ENCODE data around the gene LZTR1. TPM values are rescaled to one million over a fixed set of nuclear protein-coding genes. Genes with fewer than 3 reads are reported as not detected.

The LZTR1 gene
- total RNA-seq, 8 experiments from 2014 or later: 19.0 to 47.1 (median 26.0) TPM

- no peak overlapping the region for H3K4me3 ChIP-seq
- in situ Hi-C loops (cut with MboI; ENCODE audit: low pct_unique_long_range_greater_than_20kb in 2 of 9, low sequenced_read_pairs in 9 of 9, unreplicated experiment in 9 of 9): no loop called here
- 61 to 100% (median 94%) methylated on average over 2 to 7 of the region's 8 CpGs for WGBS, 10 experiments
- H3K4me1 ChIP-seq (replicated peaks in 1 of 2): peaks cover 2 to 7% of the 10 kb centered on the region in 2 donors
- no peak overlapping the region for H3K27ac ChIP-seq
- ATAC-seq (replicated peaks in 6 of 8): no peak
Measured at GRCh38 chr22:20943104-20943933, 38.8 kb upstream of the LZTR1 start.

GRCh38 chr22:20944042-20944441 lies 38.1 kb upstream of the LZTR1 start:
- H3K4me1 ChIP-seq (replicated peaks in 1 of 2): peaks cover 2 to 6% of the 10 kb centered on the region in 2 donors
- in situ Hi-C loops (cut with MboI; ENCODE audit: low pct_unique_long_range_greater_than_20kb in 2 of 9, low sequenced_read_pairs in 9 of 9, unreplicated experiment in 9 of 9): no loop called here
- ATAC-seq (replicated peaks in 6 of 8): no peak
- 0 to 100% (median 52%) methylated on average over 1 of the region's 1 CpG; no CpG with 5 or more reads in 4 of the 10 experiments for WGBS, 10 experiments
- no peak overlapping the region for H3K4me3 ChIP-seq
- H3K27ac ChIP-seq: no peak overlapping the region

- ATAC-seq (replicated peaks in 6 of 8): no peak
- in situ Hi-C loops (cut with MboI; ENCODE audit: low pct_unique_long_range_greater_than_20kb in 2 of 9, low sequenced_read_pairs in 9 of 9, unreplicated experiment in 9 of 9): no loop called here
- no peak overlapping the region for H3K27ac ChIP-seq
Measured at GRCh38 chr22:20945578-20945934, 36.5 kb upstream of the LZTR1 start.

GRCh38 chr22:20946080-20946986 lies 35.8 kb upstream of the LZTR1 start:
- Histone ChIP-seq H3K27ac (peak overlapping the region in 1 of 2 donors; percentile 35), H3K4me3 (no peak overlapping the region), H3K4me1 (replicated peaks in 1 of 2) (peaks cover 0 to 2% of the 10 kb centered on the region in 2 donors)
- 65 to 100% (median 100%) methylated on average over 1 to 7 of the region's 7 CpGs; no CpG with 5 or more reads in 1 of the 10 experiments for WGBS, 10 experiments
- in situ Hi-C loops (cut with MboI; ENCODE audit: low pct_unique_long_range_greater_than_20kb in 2 of 9, low sequenced_read_pairs in 9 of 9, unreplicated experiment in 9 of 9): no loop called here
- no peak for ATAC-seq (replicated peaks in 6 of 8)

More at GRCh38 chr22:20945578-20945934, 36.5 kb upstream of the LZTR1 start:
- Histone ChIP-seq H3K4me3 (no peak overlapping the region), H3K4me1 (replicated peaks in 1 of 2) (peaks cover 1 to 2% of the 10 kb centered on the region in 2 donors)
- 83 to 100% (median 93%) methylated on average over 1 to 2 of the region's 2 CpGs; no CpG with 5 or more reads in 3 of the 10 experiments for WGBS, 10 experiments

- in situ Hi-C loops (cut with MboI; ENCODE audit: low pct_unique_long_range_greater_than_20kb in 2 of 9, low sequenced_read_pairs in 9 of 9, unreplicated experiment in 9 of 9): no loop called here
- Histone ChIP-seq H3K4me1 (replicated peaks in 1 of 2) (peaks cover 0 to 4% of the 10 kb centered on the region in 2 donors), H3K27ac (no peak overlapping the region), H3K4me3 (no peak overlapping the region)
- no peak for ATAC-seq (replicated peaks in 6 of 8)
- WGBS, 10 experiments: 100% methylated on average over 1 of the region's 1 CpG; no CpG with 5 or more reads in 5 of the 10 experiments
Measured at GRCh38 chr22:20946991-20947390, 35.1 kb upstream of the LZTR1 start.

- 50 to 100% (median 94%) methylated on average over 1 to 5 of the region's 5 CpGs; no CpG with 5 or more reads in 4 of the 10 experiments for WGBS, 10 experiments
- H3K4me3 ChIP-seq: no peak overlapping the region
- H3K4me1 ChIP-seq (replicated peaks in 1 of 2): peaks cover 0 to 4% of the 10 kb centered on the region in 2 donors
- H3K27ac ChIP-seq: no peak overlapping the region
- in situ Hi-C loops (cut with MboI; ENCODE audit: low pct_unique_long_range_greater_than_20kb in 2 of 9, low sequenced_read_pairs in 9 of 9, unreplicated experiment in 9 of 9): no loop called here
- ATAC-seq (replicated peaks in 6 of 8): no peak
Measured at GRCh38 chr22:20948450-20948849, 33.6 kb upstream of the LZTR1 start.

- Histone ChIP-seq H3K4me3 (no peak overlapping the region), H3K4me1 (replicated peaks in 1 of 2) (peaks cover 0 to 4% of the 10 kb centered on the region in 2 donors), H3K27ac (no peak overlapping the region)
- in situ Hi-C loops (cut with MboI; ENCODE audit: low pct_unique_long_range_greater_than_20kb in 2 of 9, low sequenced_read_pairs in 9 of 9, unreplicated experiment in 9 of 9): no loop called here
- WGBS, 10 experiments: 77 to 100% (median 87%) methylated on average over 1 to 4 of the region's 5 CpGs; no CpG with 5 or more reads in 4 of the 10 experiments
- no peak for ATAC-seq (replicated peaks in 6 of 8)
Measured at GRCh38 chr22:20948989-20949388, 33.1 kb upstream of the LZTR1 start.

GRCh38 chr22:20949698-20950183 lies 32.4 kb upstream of the LZTR1 start:
- peaks cover 0 to 4% of the 10 kb centered on the region in 2 donors for H3K4me1 ChIP-seq (replicated peaks in 1 of 2)
- no peak overlapping the region for H3K27ac ChIP-seq
- ATAC-seq (replicated peaks in 6 of 8): no peak
- in situ Hi-C loops (cut with MboI; ENCODE audit: low pct_unique_long_range_greater_than_20kb in 2 of 9, low sequenced_read_pairs in 9 of 9, unreplicated experiment in 9 of 9): no loop called here
- no peak overlapping the region for H3K4me3 ChIP-seq
- 70 to 100% (median 88%) methylated on average over 1 to 13 of the region's 13 CpGs for WGBS, 10 experiments

- Histone ChIP-seq H3K27ac (peak overlapping the region; percentile 37 to 50), H3K4me3 (no peak overlapping the region), H3K4me1 (replicated peaks in 1 of 2) (peaks cover 0 to 4% of the 10 kb centered on the region in 2 donors)
- in situ Hi-C loops (cut with MboI; ENCODE audit: low pct_unique_long_range_greater_than_20kb in 2 of 9, low sequenced_read_pairs in 9 of 9, unreplicated experiment in 9 of 9): no loop called here
- WGBS, 10 experiments: 60 to 92% (median 82%) methylated on average over 1 to 9 of the region's 10 CpGs; no CpG with 5 or more reads in 1 of the 10 experiments
- ATAC-seq (replicated peaks in 6 of 8): no peak
Measured at GRCh38 chr22:20951151-20951931, 30.8 kb upstream of the LZTR1 start.

- WGBS, 10 experiments: 72 to 100% (median 90%) methylated on average over 2 to 8 of the region's 8 CpGs; no CpG with 5 or more reads in 3 of the 10 experiments
- peak overlapping the region in 1 of 2 donors; percentile 50 for H3K27ac ChIP-seq
- ATAC-seq (replicated peaks in 6 of 8): no peak
- in situ Hi-C loops (cut with MboI; ENCODE audit: low pct_unique_long_range_greater_than_20kb in 2 of 9, low sequenced_read_pairs in 9 of 9, unreplicated experiment in 9 of 9): no loop called here
- H3K4me1 ChIP-seq (replicated peaks in 1 of 2): peaks cover 0 to 4% of the 10 kb centered on the region in 2 donors
- H3K4me3 ChIP-seq: no peak overlapping the region
Measured at GRCh38 chr22:20951932-20952380, 30.1 kb upstream of the LZTR1 start.

- WGBS, 10 experiments: 69 to 100% (median 90%) methylated on average over 2 to 12 of the region's 13 CpGs; no CpG with 5 or more reads in 2 of the 10 experiments
- Histone ChIP-seq H3K4me3 (no peak overlapping the region), H3K4me1 (replicated peaks in 1 of 2) (peaks cover 4 to 7% of the 10 kb centered on the region in 2 donors), H3K27ac (no peak overlapping the region)
- no peak for ATAC-seq (replicated peaks in 6 of 8)
- in situ Hi-C loops (cut with MboI; ENCODE audit: low pct_unique_long_range_greater_than_20kb in 2 of 9, low sequenced_read_pairs in 9 of 9, unreplicated experiment in 9 of 9): no loop called here
Measured at GRCh38 chr22:20952544-20953341, 29.4 kb upstream of the LZTR1 start.

GRCh38 chr22:20953342-20953608 lies 28.8 kb upstream of the LZTR1 start:
- Histone ChIP-seq H3K4me3 (no peak overlapping the region), H3K27ac (no peak overlapping the region), H3K4me1 (replicated peaks in 1 of 2) (peaks cover 10 to 12% of the 10 kb centered on the region in 2 donors)
- 40 to 100% (median 93%) methylated on average over 1 to 3 of the region's 3 CpGs; no CpG with 5 or more reads in 1 of the 10 experiments for WGBS, 10 experiments
- in situ Hi-C loops (cut with MboI; ENCODE audit: low pct_unique_long_range_greater_than_20kb in 2 of 9, low sequenced_read_pairs in 9 of 9, unreplicated experiment in 9 of 9): no loop called here
- no peak for ATAC-seq (replicated peaks in 6 of 8)

Data from motor neuron (in vitro differentiated cells).